Activated CD8-positive, alpha-beta T cell treated with anti-CD3 and anti-CD28 coated beads for 36 hours (primary cell): ENCODE measurements around the gene GTF2E1. TPM values are rescaled to one million over a fixed set of nuclear protein-coding genes. Genes with fewer than 3 reads are reported as not detected.
A peak's percentile ranks its signal among the peaks of the same experiment; 100 is the strongest.

ENCODE experiments used
- ATAC-seq: fragments of 200-7000 bp; cut with Tn5 transposase; one replicate; pipeline ENCODE4 v1.10.0; 2021; ENCODE audit warnings: mild to moderate bottlenecking, moderate library complexity
- CTCF ChIA-PET: fragments of 350-600 bp; sonication (Branson Sonifier 250); formaldehyde crosslinking; loops from one replicate; lab custom pipeline; 2021; ENCODE audit warnings: antibody characterized with exemption; lab: Charles Lee
- POLR2A ChIA-PET: fragments of 350-600 bp; sonication (Branson Sonifier 250); formaldehyde crosslinking; loops from one replicate; lab custom pipeline; 2021; ENCODE audit warnings: antibody characterized with exemption; lab: Charles Lee
- DNase-seq: peaks from one replicate; pipeline ENCODE4 v3.0.0-alpha.2; 2020
- H3K27ac Mint-ChIP-seq: one replicate; pipeline ENCODE4 v1.8.0; 2021; ENCODE audit warnings: mild to moderate bottlenecking, mixed read lengths
- H3K27me3 Mint-ChIP-seq: one replicate; pipeline ENCODE4 v1.8.0; 2021; ENCODE audit warnings: mixed read lengths
- H3K36me3 Mint-ChIP-seq: one replicate; pipeline ENCODE4 v1.8.0; 2021; ENCODE audit warnings: low read depth, mixed read lengths
- H3K4me1 Mint-ChIP-seq: one replicate; pipeline ENCODE4 v1.8.0; 2021; ENCODE audit warnings: low read depth, mixed read lengths
- H3K4me3 Mint-ChIP-seq: one replicate; pipeline ENCODE4 v1.8.0; 2021; ENCODE audit warnings: mild to moderate bottlenecking, moderate library complexity, mixed read lengths
- H3K9me3 Mint-ChIP-seq: one replicate; pipeline ENCODE4 v1.8.0; 2021; ENCODE audit warnings: mixed read lengths
- CTCF ChIP-seq: fragments of 200-600 bp; IDR thresholded peaks from one replicate; pipeline ENCODE4 v1.8.0; 2022; ENCODE audit warnings: antibody characterized with exemption, mild to moderate bottlenecking
- intact Hi-C: fragments of 100-400 bp; cut with micrococcal nuclease; formaldehyde crosslinking; loops from one replicate; pipeline ENCODE4 v1.10.0; 2022
- total RNA-seq, 2 experiments: library from RNA; stranded (reverse); gene quantifications; one replicate each; pipeline ENCODE4 v1.2.3, GENCODE V29; 2021

Gene GTF2E1
- total RNA-seq, 2 experiments from 2014 or later = 25.2 to 25.9 TPM

- Mint-ChIP-seq H3K36me3 (no peaks in the 10 kb centered on the region), H3K4me1 (peaks cover 8% of the 10 kb centered on the region), H3K4me3 (no peak overlapping the region), H3K27ac (no peak overlapping the region), H3K27me3 (no peaks in the 10 kb centered on the region), H3K9me3 (no peaks in the 10 kb centered on the region)
- no peak for ATAC-seq
- TF ChIP-seq CTCF = no peak
- DNase-seq = no peak
- POLR2A ChIA-PET = no interaction called here
- intact Hi-C loops = no loop called here
- CTCF ChIA-PET = interaction anchor here (1.3 to 4.7 kb wide), 2 partner anchors 13 to 232 kb away, joined by 4 to 68 read pairs; no protein-coding TSS in a partner anchor
Observed at GRCh38 chr3:120791913-120792312, 49.4 kb downstream of the GTF2E1 start.

- H3K27me3 Mint-ChIP-seq = no peaks in the 10 kb centered on the region
- H3K4me3 Mint-ChIP-seq = no peak overlapping the region
- peaks cover 8% of the 10 kb centered on the region for H3K4me1 Mint-ChIP-seq
- ATAC-seq = no peak
- no peak for DNase-seq
- no peaks in the 10 kb centered on the region for H3K9me3 Mint-ChIP-seq
- no peak overlapping the region for H3K27ac Mint-ChIP-seq
- intact Hi-C loops = no loop called here
- ChIA-PET POLR2A (no interaction called here), CTCF (interaction anchor here (1.4 to 4.7 kb wide), 5 partner anchors 13 to 234 kb away, joined by 3 to 68 read pairs (median 9); no protein-coding TSS in a partner anchor)
- no peak for TF ChIP-seq CTCF
- H3K36me3 Mint-ChIP-seq = no peaks in the 10 kb centered on the region
Observed at GRCh38 chr3:120793601-120794000, 51.1 kb downstream of the GTF2E1 start.

GRCh38 chr3:120795017-120795648 lies 52.6 kb downstream of the GTF2E1 start:
- DNase-seq (peak; percentile 94), ATAC-seq (peak; percentile 98)
- Mint-ChIP-seq H3K4me3 (no peak overlapping the region), H3K4me1 (peaks cover 8% of the 10 kb centered on the region), H3K27me3 (no peaks in the 10 kb centered on the region), H3K27ac (no peak overlapping the region), H3K36me3 (no peaks in the 10 kb centered on the region), H3K9me3 (no peaks in the 10 kb centered on the region)
- ChIA-PET CTCF (interaction anchor here (0.5 to 4.7 kb wide), 40 partner anchors 10 to 378 kb away, joined by 3 to 68 read pairs (median 4); partner anchors contain the start of genes GTF2E1, NDUFB4 and RABL3), POLR2A (no interaction called here)
- intact Hi-C loops = loop anchor here (1.0 kb wide), 1 partner anchor 234 kb away; no protein-coding TSS in a partner anchor
- peak; percentile 76 for TF ChIP-seq CTCF

- Mint-ChIP-seq H3K4me3 (no peak overlapping the region), H3K27ac (no peak overlapping the region), H3K27me3 (no peaks in the 10 kb centered on the region), H3K9me3 (no peaks in the 10 kb centered on the region), H3K36me3 (no peaks in the 10 kb centered on the region), H3K4me1 (peaks cover 5% of the 10 kb centered on the region)
- ChIA-PET CTCF (interaction anchor here (0.6 to 4.7 kb wide), 11 partner anchors 9 to 378 kb away, joined by 3 to 68 read pairs (median 7); no protein-coding TSS in a partner anchor), POLR2A (no interaction called here)
- no peak for ATAC-seq
- no peak for DNase-seq
- no peak for TF ChIP-seq CTCF
- intact Hi-C loops = loop anchor here (1.0 kb wide), 1 partner anchor 235 kb away; no protein-coding TSS in a partner anchor
Observed at GRCh38 chr3:120795959-120796358, 53.4 kb downstream of the GTF2E1 start.

GRCh38 chr3:120796976-120797375 lies 54.4 kb downstream of the GTF2E1 start:
- Mint-ChIP-seq H3K4me3 (no peak overlapping the region), H3K9me3 (no peaks in the 10 kb centered on the region), H3K36me3 (no peaks in the 10 kb centered on the region), H3K4me1 (no peaks in the 10 kb centered on the region), H3K27me3 (no peaks in the 10 kb centered on the region), H3K27ac (no peak overlapping the region)
- ChIA-PET POLR2A (no interaction called here), CTCF (interaction anchor here (0.7 to 1.2 kb wide), 2 partner anchors 236 to 438 kb away, joined by 3 read pairs; no protein-coding TSS in a partner anchor)
- TF ChIP-seq CTCF = no peak
- DNase-seq (no peak), ATAC-seq (no peak)
- intact Hi-C loops = no loop called here
